22Rv1 (cell line): ENCODE results near the gene CLEC11A.

ENCODE experiments used
- ZFX ChIP-seq: fragments of 450-650 bp; IDR thresholded peaks from 2 replicates; pipeline ENCODE4 v1.6.1; 2017; ENCODE audit warnings: antibody characterized with exemption, borderline replicate concordance
- TF ChIP-seq, protein P1 (sequence below): fragments of 450-650 bp; IDR thresholded peaks from 2 replicates; pipeline ENCODE4 v1.5.1; 2017; ENCODE audit warnings: mild to moderate bottlenecking

DNA sequence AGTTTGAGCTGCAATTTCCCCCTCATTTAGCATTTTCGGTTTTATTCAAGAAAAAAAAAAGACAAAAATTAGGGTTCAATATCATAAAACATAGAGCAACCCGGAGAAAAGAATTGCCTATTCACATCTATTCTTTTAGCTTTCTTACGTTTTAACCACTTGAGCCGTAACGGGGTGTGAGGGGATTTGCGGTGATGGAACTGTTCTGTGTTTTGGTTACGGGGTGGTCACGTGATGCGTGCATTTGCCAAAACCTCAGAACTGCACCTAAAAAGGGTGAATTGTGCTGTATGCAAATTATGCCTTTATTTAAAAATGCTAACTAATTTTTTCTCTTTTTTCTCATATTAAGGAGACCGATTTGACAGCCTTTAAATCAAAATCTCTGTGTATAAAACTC, 22.1 kb downstream of the CLEC11A start:
- TF ChIP-seq, protein P1, sequence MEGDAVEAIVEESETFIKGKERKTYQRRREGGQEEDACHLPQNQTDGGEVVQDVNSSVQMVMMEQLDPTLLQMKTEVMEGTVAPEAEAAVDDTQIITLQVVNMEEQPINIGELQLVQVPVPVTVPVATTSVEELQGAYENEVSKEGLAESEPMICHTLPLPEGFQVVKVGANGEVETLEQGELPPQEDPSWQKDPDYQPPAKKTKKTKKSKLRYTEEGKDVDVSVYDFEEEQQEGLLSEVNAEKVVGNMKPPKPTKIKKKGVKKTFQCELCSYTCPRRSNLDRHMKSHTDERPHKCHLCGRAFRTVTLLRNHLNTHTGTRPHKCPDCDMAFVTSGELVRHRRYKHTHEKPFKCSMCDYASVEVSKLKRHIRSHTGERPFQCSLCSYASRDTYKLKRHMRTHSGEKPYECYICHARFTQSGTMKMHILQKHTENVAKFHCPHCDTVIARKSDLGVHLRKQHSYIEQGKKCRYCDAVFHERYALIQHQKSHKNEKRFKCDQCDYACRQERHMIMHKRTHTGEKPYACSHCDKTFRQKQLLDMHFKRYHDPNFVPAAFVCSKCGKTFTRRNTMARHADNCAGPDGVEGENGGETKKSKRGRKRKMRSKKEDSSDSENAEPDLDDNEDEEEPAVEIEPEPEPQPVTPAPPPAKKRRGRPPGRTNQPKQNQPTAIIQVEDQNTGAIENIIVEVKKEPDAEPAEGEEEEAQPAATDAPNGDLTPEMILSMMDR, result no peak
- no peak for TF ChIP-seq ZFX
